HuH-7.5 (cell line): Measurements from ENCODE around the gene SFXN3.

Source experiments
- DNase-seq: peaks from one replicate; pipeline ENCODE4 v3.0.0; 2011; ENCODE audit warnings: low spot score

Gene SFXN3

GRCh38 chr10:101000127-101000914 lies 30.7 kb upstream of the SFXN3 start:
- DNase-seq = peak; percentile 70

DNA sequence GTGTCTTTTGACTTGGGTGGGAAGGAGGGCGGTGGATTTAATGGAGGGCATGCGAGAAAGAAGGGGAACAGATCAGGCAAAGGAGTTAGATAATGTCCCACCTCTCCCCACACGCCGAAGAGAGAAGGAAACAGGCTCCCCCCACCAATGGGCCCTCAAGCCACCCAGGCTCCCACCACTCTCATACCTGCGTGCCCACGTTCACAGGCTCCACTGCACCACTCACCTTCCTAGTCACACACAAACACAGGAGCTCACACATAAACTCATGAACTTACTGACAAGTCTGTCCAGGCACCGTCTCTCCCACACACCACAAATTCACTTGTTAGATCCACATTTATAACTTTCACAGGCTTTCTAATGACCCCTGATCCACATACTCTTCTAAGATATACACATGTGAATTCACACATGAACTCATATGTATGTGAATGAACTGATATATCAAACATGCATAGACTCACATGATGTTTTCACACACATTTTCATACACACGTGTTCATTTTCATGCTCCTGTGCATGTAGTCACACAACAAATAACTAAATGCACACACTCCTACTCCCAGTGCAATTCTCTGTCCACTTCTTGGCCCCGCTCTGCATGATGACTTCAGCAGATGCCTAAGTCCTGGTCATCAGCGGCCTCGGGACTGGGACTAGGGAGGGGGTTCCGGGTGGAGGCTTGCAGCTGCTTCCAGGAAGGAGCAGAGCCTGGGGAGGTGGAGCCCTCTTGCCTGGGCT lies 29.9 kb upstream of the SFXN3 start:
- no peak for DNase-seq

- DNase-seq = no peak
Observed at GRCh38 chr10:101001659-101002035, 29.4 kb upstream of the SFXN3 start.

GRCh38 chr10:101002456-101002855 lies 28.6 kb upstream of the SFXN3 start:
- no peak for DNase-seq

GRCh38 chr10:101003639-101004206 lies 27.3 kb upstream of the SFXN3 start:
- DNase-seq = no peak

- DNase-seq = no peak
Observed at GRCh38 chr10:101005361-101005760, 25.7 kb upstream of the SFXN3 start.

DNA sequence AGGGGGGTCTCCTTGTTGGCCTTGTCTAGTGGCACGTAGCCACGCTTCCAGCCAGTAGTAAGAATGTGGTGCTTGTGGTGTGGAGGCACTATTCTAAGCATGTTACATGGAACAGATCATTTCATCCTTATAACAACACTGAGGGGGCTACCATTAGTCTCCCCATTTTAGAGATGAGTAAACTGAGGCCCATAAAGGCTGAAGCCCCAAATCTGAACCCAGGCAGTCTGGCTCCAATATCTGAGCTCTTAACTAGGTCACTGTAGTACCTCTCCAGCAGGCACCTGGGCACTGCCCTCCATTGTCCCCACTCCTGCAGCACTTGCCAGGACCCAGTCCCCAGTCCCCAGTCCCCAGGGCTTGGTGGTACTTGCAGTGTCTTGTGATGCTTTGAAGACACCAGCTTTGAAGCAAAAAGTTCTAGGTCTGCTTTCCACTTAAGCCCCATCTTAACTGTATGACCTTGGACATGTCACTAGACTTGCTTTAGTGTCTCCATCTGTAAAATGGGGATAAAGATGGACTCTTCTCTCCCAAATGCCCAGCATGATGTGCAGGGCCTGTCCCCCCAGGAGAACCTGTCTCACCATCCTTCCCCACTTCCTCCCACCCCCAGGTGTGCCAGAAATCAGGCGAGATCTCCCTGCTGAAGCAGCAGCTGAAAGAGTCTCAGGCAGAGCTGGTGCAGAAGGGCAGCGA lies 25.0 kb upstream of the SFXN3 start:
- no peak for DNase-seq

- DNase-seq = no peak
Observed at GRCh38 chr10:101006593-101007098, 24.4 kb upstream of the SFXN3 start.

DNA sequence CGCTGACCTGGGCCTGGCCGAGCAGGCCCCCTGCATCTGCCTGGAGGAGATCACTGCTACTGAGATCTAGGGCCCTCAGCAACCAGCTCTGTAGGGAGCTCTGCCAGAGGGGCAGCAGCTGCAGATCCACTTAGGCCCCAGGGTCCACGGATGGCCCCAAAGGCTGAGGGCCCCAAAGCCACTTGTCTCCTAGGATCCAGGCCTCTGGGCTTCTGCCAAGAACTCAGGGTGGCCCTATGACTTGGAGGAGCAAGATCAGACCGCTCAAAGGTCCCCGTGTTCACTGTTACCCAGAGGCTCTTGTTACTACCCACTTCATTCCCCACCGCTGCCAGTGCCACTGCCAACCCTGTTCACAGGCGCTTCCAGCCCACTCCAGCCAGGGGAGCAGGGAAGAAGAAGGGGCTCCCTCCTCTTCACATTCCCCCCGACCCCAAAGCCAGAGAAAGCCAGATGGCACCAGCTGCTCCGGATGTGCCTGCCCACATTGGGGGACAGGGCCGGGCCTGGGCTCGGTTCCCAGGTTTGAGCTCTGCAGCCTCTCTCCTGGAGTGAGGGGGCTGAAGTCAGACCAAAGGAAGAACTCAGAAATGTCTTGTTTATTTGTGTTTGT lies 23.8 kb upstream of the SFXN3 start:
- no peak for DNase-seq

GRCh38 chr10:101007915-101008822 lies 22.9 kb upstream of the SFXN3 start:
- DNase-seq = no peak

DNA sequence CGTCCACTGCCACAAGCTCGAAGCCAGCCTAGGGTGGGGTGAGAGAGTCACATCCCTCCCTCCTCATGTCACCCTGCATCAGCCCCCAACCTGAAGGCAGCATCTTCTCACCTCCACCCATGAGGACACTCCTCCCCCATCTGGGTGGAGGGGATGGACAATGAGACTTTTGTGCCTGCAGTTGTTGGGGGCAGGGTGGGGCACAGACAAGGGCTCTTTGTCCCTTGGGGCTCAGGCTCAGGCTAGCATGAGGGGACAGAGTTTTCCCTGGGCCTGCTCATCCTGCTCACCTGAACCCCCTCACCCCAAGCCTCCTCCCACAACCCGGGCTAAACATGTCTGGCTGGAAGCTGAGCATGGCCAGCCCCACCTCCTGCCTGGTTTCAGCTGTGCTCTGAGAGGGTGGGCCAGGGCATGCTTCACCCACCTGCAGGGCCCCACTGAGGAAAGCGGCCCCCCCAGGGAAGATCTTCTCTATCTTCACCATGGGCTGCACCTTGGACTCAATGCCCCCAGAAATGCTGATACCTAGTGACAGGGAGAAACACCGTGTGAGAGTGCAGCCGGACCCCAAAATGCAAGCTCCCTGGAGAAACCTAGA lies 22.1 kb upstream of the SFXN3 start:
- DNase-seq = no peak

DNA sequence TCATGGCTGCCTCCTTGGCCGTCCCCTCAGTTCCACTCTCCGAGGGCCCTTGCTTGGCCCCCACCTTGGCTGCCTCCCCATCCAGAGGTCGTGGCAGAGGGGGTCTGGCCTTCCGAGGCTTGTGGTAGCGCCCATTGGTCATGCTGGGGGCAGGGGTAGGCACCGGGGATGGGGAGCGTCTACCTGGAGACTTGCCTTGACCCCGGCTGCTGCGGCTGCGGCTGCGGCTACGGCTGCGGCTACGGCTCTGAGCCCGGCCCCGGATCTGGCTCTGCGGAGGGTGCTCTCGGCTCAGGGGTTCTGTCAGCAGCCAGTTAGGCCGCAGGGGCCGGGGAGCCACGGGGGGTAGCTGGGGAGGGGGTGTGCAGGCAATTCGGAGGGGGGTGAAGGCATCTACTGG lies 20.7 kb upstream of the SFXN3 start:
- no peak for DNase-seq

- DNase-seq = peak; percentile 71
Observed at GRCh38 chr10:101011517-101012423, 19.3 kb upstream of the SFXN3 start.

DNA sequence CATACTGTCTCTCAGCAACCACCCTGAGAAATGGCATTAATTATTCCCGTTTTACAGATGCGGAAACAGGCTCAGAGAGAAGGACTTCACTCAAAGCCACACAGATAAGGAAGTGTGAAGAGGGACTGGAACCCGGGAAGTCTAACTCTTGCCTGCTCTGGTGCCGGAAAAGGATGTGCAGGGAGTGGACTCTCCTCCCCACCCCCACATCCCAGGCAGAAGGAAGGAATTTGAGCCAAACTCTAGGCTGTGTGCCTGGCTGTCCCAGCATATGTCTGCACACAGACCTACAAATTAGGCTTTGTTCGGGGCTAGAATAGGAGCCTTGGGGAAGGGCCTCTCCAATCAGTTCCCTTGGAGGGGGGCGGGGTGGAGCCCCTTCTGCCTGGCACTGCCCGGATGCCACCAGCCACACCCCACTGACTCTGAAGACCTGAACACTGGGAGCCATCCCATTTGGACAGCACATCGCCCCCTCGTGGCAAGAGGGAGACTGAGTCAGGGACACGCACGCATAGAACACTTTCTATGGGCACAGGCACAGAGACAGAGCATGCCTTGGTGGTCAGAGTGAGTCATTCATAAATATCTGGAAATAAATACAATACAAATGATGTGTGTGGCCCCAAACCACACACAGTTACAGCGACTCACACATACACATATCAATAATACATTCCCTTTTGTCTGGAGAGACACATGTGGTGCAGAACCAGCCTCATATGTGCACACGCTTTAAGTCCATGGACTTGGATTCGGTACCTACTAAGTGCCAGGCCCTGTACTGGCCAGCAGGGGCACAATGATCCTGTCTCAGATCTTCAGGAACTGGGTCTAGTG lies 18.3 kb upstream of the SFXN3 start:
- DNase-seq = peak; percentile 81

GRCh38 chr10:101013365-101013825 lies 17.6 kb upstream of the SFXN3 start:
- DNase-seq = no peak

- peak; percentile 88 for DNase-seq
Observed at GRCh38 chr10:101014230-101014884, 16.7 kb upstream of the SFXN3 start.

- no peak for DNase-seq
Observed at GRCh38 chr10:101014966-101015581, 16.0 kb upstream of the SFXN3 start.
